Vagina (tissue), 2 donors: ENCODE data around the gene RNF213.

Source experiments
- CTCF ChIP-seq, 3 experiments: fragments of 450-650 bp in 2 of 3; fragments of 200-600 bp in 1 of 3; sonication (generic) in 1 of 3; IDR thresholded peaks; one replicate each; pipeline ENCODE4 v1.5.1; 2017 to 2019; ENCODE audit warnings: antibody characterized with exemption in 3 of 3, mild to moderate bottlenecking in 2 of 3, moderate library complexity in 2 of 3
- POLR2A ChIP-seq, 2 donors: fragments of 450-650 bp; IDR thresholded peaks; one replicate each; pipeline ENCODE4 v1.6.1; 2017; ENCODE audit warnings: antibody characterized with exemption in 2 of 2, mild to moderate bottlenecking in 2 of 2, moderate library complexity in 2 of 2

GRCh38 chr17:80253631-80254395 lies 6.8 kb upstream of the RNF213 start:
- TF ChIP-seq POLR2A (IDR thresholded peaks at IDR 0.05) (no peak), CTCF (IDR thresholded peaks at IDR 0.05) (no peak)
